ENCODE results near the gene ZNF189. TPM values are rescaled to one million over a fixed set of nuclear protein-coding genes. Genes with fewer than 3 reads are reported as not detected.

ZNF189 gene
- total RNA-seq, 4 donors from 2014 or later: 6.1 to 14.9 (median 10.2) TPM

DNA sequence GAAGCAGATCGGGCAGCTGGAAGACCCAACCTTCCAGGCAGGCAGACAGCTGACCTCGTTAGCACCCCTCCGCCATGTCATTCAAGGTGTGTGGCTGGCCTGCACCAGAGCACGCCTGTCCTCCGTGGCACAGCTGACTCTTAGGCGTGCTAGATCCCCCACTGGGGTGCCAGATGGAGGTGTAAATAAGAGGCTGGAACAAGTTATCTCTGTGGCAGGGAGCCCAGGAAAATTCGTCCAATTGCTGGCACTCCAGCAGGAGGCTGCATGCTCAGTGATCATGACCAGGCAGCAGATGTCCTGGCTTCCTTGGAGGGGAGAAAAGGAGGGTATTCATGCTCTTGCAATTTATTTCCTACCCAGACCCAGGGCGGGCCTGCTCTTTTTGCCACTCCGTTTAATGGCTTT, 44.7 kb downstream of the ZNF189 start:
- H3K36me3 ChIP-seq: no peaks in the 10 kb centered on the region
- H3K4me3 ChIP-seq: no peak overlapping the region
- no peak overlapping the region for H3K27ac ChIP-seq
- no peak for DNase-seq (ENCODE audit: low spot score in 2 of 2)
- no peaks in the 10 kb centered on the region for H3K9me3 ChIP-seq
- H3K27me3 ChIP-seq: no peaks in the 10 kb centered on the region
- WGBS: 61% methylated on average over 9 of the region's 9 CpGs
- no peaks in the 10 kb centered on the region for H3K4me1 ChIP-seq
- TF ChIP-seq POLR2AphosphoS5 (IDR thresholded peaks at IDR 0.05) (no peak), POLR2A (IDR thresholded peaks at IDR 0.05) (no peak), EP300 (IDR thresholded peaks at IDR 0.05) (no peak)
- TF ChIP-seq, protein P1, sequence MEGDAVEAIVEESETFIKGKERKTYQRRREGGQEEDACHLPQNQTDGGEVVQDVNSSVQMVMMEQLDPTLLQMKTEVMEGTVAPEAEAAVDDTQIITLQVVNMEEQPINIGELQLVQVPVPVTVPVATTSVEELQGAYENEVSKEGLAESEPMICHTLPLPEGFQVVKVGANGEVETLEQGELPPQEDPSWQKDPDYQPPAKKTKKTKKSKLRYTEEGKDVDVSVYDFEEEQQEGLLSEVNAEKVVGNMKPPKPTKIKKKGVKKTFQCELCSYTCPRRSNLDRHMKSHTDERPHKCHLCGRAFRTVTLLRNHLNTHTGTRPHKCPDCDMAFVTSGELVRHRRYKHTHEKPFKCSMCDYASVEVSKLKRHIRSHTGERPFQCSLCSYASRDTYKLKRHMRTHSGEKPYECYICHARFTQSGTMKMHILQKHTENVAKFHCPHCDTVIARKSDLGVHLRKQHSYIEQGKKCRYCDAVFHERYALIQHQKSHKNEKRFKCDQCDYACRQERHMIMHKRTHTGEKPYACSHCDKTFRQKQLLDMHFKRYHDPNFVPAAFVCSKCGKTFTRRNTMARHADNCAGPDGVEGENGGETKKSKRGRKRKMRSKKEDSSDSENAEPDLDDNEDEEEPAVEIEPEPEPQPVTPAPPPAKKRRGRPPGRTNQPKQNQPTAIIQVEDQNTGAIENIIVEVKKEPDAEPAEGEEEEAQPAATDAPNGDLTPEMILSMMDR (IDR thresholded peaks at IDR 0.05): no peak

DNA sequence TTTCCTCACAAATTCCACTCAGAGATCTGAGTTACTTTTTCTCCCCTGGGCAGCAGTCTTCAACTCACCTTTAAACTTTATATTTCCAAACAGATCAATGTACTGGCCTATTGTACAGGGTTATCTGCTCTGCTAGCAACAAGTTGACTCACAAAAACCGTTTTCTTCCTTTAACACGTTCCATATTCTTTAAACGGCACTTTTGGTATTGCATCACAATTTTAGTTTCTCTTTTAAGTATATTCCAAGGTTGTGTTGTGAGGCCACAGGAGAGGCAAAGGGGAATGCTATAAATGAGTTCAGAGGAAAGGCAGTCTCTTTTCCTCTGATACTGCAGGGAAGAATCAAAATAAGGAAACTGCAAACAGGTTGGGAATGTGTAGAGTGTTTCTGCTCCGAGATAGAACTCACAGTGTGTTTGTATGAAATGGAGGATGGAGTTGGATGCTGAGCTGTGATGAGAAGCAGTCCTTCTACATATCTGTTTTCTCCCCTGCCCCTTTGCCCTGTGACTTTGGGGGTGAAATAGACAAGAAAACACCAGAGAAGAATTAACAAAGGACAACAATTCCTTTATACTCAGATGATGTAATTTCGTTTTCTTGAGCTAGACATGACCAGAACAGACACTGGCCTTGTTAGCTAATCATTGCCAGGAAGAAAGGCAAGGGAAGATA, 46.8 kb downstream of the ZNF189 start:
- Histone ChIP-seq H3K36me3 (no peaks in the 10 kb centered on the region), H3K4me1 (peaks cover 10% of the 10 kb centered on the region), H3K27me3 (no peaks in the 10 kb centered on the region), H3K27ac (no peak overlapping the region), H3K9me3 (no peaks in the 10 kb centered on the region), H3K4me3 (no peak overlapping the region)
- DNase-seq (ENCODE audit: low spot score in 2 of 2): no peak
- TF ChIP-seq POLR2AphosphoS5 (IDR thresholded peaks at IDR 0.05): no peak
- TF ChIP-seq, protein P1 (IDR thresholded peaks at IDR 0.05): no peak
- no peak for TF ChIP-seq EP300 (IDR thresholded peaks at IDR 0.05)
- TF ChIP-seq POLR2A (IDR thresholded peaks at IDR 0.05): no peak
- 56% methylated on average over 5 of the region's 5 CpGs for WGBS

DNA sequence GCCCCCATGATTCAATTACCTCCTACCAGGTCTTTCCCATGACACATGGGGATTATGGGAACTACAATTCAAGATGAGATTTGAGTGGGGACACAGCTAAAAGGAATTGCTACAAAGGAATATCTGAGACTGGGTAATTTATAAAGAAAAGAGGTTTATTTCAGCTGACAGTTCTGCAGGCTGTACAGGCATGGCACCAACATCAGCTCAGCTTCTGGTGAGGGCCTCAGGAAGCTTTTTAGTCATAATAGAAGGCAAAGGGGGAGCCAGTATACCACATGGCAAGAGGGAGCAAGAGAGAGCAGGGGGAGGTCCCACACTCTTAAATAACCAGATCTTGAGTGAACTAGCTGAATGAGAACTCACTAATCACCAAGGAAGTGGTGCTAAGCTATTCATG, 48.1 kb downstream of the ZNF189 start:
- Histone ChIP-seq H3K36me3 (no peaks in the 10 kb centered on the region), H3K9me3 (no peaks in the 10 kb centered on the region), H3K27ac (no peak overlapping the region), H3K4me1 (peaks cover 10% of the 10 kb centered on the region), H3K4me3 (no peak overlapping the region), H3K27me3 (no peaks in the 10 kb centered on the region)
- TF ChIP-seq, protein P1 (IDR thresholded peaks at IDR 0.05): no peak
- TF ChIP-seq POLR2AphosphoS5 (IDR thresholded peaks at IDR 0.05) (no peak), POLR2A (IDR thresholded peaks at IDR 0.05) (no peak), EP300 (IDR thresholded peaks at IDR 0.05) (no peak)
- DNase-seq (ENCODE audit: low spot score in 2 of 2): no peak

DNA sequence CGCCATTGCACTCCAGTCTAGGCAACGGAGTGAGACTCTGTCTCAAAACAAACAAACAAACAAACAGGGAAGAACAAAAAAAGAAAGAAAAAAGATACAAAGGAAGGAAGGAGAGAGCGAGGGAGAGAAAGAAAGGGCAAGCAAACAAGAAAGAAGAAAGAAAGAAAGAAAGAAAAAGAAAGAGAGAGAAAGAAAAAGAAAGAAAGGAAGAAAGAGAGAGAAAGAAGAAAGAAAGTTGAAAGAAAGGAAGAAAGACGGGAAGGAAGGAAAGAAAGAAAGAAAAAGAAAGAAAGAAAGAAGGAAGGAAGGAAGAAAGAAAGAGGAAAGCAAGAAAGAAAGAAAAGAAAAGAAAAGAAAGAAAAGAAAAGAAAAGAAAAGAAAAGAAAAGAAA, 50.0 kb downstream of the ZNF189 start:
- Histone ChIP-seq H3K27me3 (no peaks in the 10 kb centered on the region), H3K9me3 (no peaks in the 10 kb centered on the region), H3K27ac (no peak overlapping the region), H3K4me3 (peak overlapping the region; percentile 54), H3K36me3 (no peaks in the 10 kb centered on the region), H3K4me1 (peaks cover 10% of the 10 kb centered on the region)
- TF ChIP-seq, protein P1 (IDR thresholded peaks at IDR 0.05): no peak
- no peak for TF ChIP-seq POLR2A (IDR thresholded peaks at IDR 0.05)
- TF ChIP-seq POLR2AphosphoS5 (IDR thresholded peaks at IDR 0.05): no peak
- no peak for TF ChIP-seq EP300 (IDR thresholded peaks at IDR 0.05)
- 52% methylated on average over 4 of the region's 4 CpGs for WGBS
- no peak for DNase-seq (ENCODE audit: low spot score in 2 of 2)

DNA sequence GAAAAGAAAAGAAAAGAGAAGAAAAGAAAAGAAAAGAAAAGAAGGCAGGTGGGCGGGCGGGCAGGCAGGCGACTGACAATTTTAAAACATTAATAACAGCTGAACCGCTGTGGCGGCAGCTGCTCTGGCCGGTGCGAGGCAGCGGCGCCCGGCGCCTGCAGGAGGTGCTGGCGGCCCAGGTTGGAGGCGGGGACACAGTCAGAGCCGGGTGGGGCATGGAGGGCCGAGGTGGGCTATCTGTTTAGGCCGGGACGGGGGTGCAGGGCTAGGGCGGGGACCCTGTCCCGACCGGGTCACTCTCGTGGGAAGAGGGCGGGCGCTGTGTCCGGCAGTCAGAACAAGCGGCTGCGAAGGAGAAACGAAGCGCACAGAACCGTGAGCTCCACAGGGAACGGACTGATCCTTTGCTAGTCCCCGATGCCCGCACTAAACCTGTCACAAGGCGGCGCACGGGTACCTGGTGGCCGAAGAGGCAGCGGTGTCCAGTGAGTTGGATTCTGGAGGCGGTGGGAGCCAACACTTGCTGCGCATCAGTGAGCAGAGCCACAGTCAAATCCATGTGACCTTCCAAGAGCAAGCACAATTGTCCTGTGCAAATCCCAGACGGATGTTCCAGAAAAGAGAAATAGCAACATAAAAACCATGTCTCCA, 50.5 kb downstream of the ZNF189 start:
- TF ChIP-seq, protein P1 (IDR thresholded peaks at IDR 0.05): peak in 1 of 2 donors; percentile 46
- TF ChIP-seq POLR2AphosphoS5 (IDR thresholded peaks at IDR 0.05) (no peak), EP300 (IDR thresholded peaks at IDR 0.05) (no peak)
- Histone ChIP-seq H3K4me3 (peak overlapping the region; percentile 54), H3K4me1 (peaks cover 10% of the 10 kb centered on the region), H3K36me3 (no peaks in the 10 kb centered on the region), H3K27ac (no peak overlapping the region), H3K9me3 (no peaks in the 10 kb centered on the region), H3K27me3 (no peaks in the 10 kb centered on the region)
- WGBS: under 1% methylated on average over 34 of the region's 40 CpGs
- DNase-seq (ENCODE audit: low spot score in 2 of 2): peak; percentile 68 to 82

Measured in suprapubic skin (tissue), 4 donors.